ENCODE data around the gene MDGA2.

DNA sequence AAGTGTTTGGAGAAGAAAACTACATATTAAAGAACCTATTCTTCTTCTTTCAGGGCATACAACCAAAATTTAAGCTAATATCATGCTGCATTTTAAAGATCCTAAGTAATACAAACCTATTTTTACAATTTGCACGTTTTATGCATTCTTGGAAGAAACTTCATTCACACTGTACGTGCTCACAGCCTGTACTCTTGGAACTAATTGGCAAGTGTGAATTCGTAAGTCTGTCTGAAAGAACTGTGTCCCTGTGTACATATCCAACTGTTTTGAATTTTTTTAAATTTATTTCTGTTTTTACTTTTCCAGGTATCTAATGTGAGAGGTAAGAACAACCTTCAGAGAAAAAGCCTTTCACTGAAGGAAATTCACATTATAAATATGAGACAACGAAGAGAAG is 347.0 kb downstream of the MDGA2 start:
- TF ChIP-seq TFE3 (CRISPR knock-in tag; IDR thresholded peaks at IDR 0.05), result no peak
- no peak for TF ChIP-seq POLR2AphosphoS5 (IDR thresholded peaks at IDR 0.05; ENCODE audit: control insufficient read depth, insufficient read depth, low read depth, low read length)
- no peak for TF ChIP-seq RCOR1 (IDR thresholded peaks at IDR 0.05; ENCODE audit: borderline replicate concordance in 1 of 2, low read depth in 2 of 2, low read length in 2 of 2)
- no peak for TF ChIP-seq MAFG (tag; conservative IDR thresholded peaks at IDR 0.05)
- TF ChIP-seq CHD1 (IDR thresholded peaks at IDR 0.05; ENCODE audit: low read length), result no peak
- no peak for TF ChIP-seq EP300 (IDR thresholded peaks at IDR 0.05; ENCODE audit: low read length)
- TF ChIP-seq PATZ1 (CRISPR knock-in tag; IDR thresholded peaks at IDR 0.05; ENCODE audit: borderline replicate concordance), result no peak
- TF ChIP-seq TFAP4 (CRISPR knock-in tag; IDR thresholded peaks at IDR 0.05; ENCODE audit: borderline replicate concordance), result no peak

Data from K562 (cell line).